GM13977 (cell line): ENCODE results near the gene CCR2.
"Not testable (repeated sequence)": the region's sequence is repeated elsewhere in the genome, so short reads cannot be mapped to it uniquely, and the experiment has no call there.

Experiments
- DNase-seq: peaks from one replicate; pipeline ENCODE4 v3.0.0; 2012; ENCODE audit warnings: low spot score
- CTCF ChIP-seq: IDR thresholded peaks from 2 replicates; pipeline ENCODE4 v1.5.1; 2012; ENCODE audit warnings: mild to moderate bottlenecking, control low read depth; ENCODE audit not compliant: insufficient read depth; ENCODE audit errors: extremely low read depth, missing control alignments
- in situ Hi-C: fragments of 300-500 bp; cut with MboI; formaldehyde crosslinking; loops from one replicate; pipeline ENCODE4 v1.12.0; 2022; ENCODE audit warnings: low sequenced_read_pairs, low pct_unique_long_range_greater_than_20kb, mixed read lengths, inconsistent platforms; ENCODE audit not compliant: unreplicated experiment

CCR2 gene

GRCh38 chr3:46321461-46322104 is 32.3 kb upstream of the CCR2 start:
- in situ Hi-C loops = no loop called here
- no peak for TF ChIP-seq CTCF
- peak; percentile 25 for DNase-seq

- TF ChIP-seq CTCF = no peak
- no peak for DNase-seq
- in situ Hi-C loops = no loop called here
Observed at GRCh38 chr3:46324036-46324435, 29.9 kb upstream of the CCR2 start.

- DNase-seq = no peak
- in situ Hi-C loops = no loop called here
- TF ChIP-seq CTCF = no peak
Observed at GRCh38 chr3:46325645-46326300, 28.1 kb upstream of the CCR2 start.

- DNase-seq, in situ Hi-C loops: not testable (repeated sequence)
Observed at GRCh38 chr3:46330676-46331075, 23.2 kb upstream of the CCR2 start.

GRCh38 chr3:46334741-46335478 is 19.0 kb upstream of the CCR2 start:
- no peak for TF ChIP-seq CTCF
- no peak for DNase-seq
- in situ Hi-C loops = no loop called here

- no peak for DNase-seq
- TF ChIP-seq CTCF = no peak
Observed at GRCh38 chr3:46335541-46335940, 18.4 kb upstream of the CCR2 start.

GRCh38 chr3:46337911-46338310 is 16.0 kb upstream of the CCR2 start:
- no peak for DNase-seq
- no peak for TF ChIP-seq CTCF
- in situ Hi-C loops = no loop called here

More at GRCh38 chr3:46335541-46335940, 18.4 kb upstream of the CCR2 start:
- in situ Hi-C loops = no loop called here
